ENCODE results near the gene COX4I1. TPM values are rescaled to one million over a fixed set of nuclear protein-coding genes. Genes with fewer than 3 reads are reported as not detected.
A peak's percentile ranks its signal among the peaks of the same experiment; 100 is the strongest.

COX4I1 gene
- total RNA-seq, 4 donors from 2014 or later: 635 to 1,115 (median 865) TPM

- TF ChIP-seq POLR2A (IDR thresholded peaks at IDR 0.05) (no peak), POLR2AphosphoS5 (IDR thresholded peaks at IDR 0.05) (no peak), EP300 (IDR thresholded peaks at IDR 0.05; ENCODE audit: low read depth) (no peak), CTCF (IDR thresholded peaks at IDR 0.05) (no peak)
- peak; percentile 53 for DNase-seq
- Histone ChIP-seq H3K4me1 (peaks cover 0 to 9% (median 6%) of the 10 kb centered on the region in 4 donors), H3K27ac (peak overlapping the region in 2 of 4 donors; percentile 11 to 37), H3K4me3 (no peak overlapping the region), H3K27me3 (no peaks in the 10 kb centered on the region), H3K9me3 (no peaks in the 10 kb centered on the region), H3K36me3 (peaks cover 0 to 29% (median 14%) of the 10 kb centered on the region in 4 donors)
- in situ Hi-C loops (cut with MboI; ENCODE audit: low pct_ligation_motif_present in 1 of 4, low pct_unique_long_range_greater_than_20kb in 1 of 4, low sequenced_read_pairs in 3 of 4): no loop called here
- intact Hi-C loops (cut with DNase I; ENCODE audit: low total_unique reads): no loop called here
- WGBS, 2 donors (ENCODE audit: low coverage in 1 of 2): 61% methylated on average over 12 of the region's 16 CpGs; no CpG with 5 or more reads in 1 of the 2 donors
These were observed 17.7 kb upstream of the COX4I1 start for GRCh38 chr16:85781695-85782370.

- Histone ChIP-seq H3K4me1 (peaks cover 0 to 9% (median 6%) of the 10 kb centered on the region in 4 donors), H3K27me3 (no peaks in the 10 kb centered on the region), H3K9me3 (no peaks in the 10 kb centered on the region), H3K27ac (peak overlapping the region in 2 of 4 donors; percentile 11 to 37), H3K4me3 (no peak overlapping the region), H3K36me3 (peaks cover 0 to 30% (median 14%) of the 10 kb centered on the region in 4 donors)
- 64 to 78% methylated on average over 3 to 6 of the region's 6 CpGs for WGBS, 2 donors (ENCODE audit: low coverage in 1 of 2)
- TF ChIP-seq EP300 (IDR thresholded peaks at IDR 0.05; ENCODE audit: low read depth): no peak
- TF ChIP-seq POLR2AphosphoS5 (IDR thresholded peaks at IDR 0.05): no peak
- no peak for TF ChIP-seq CTCF (IDR thresholded peaks at IDR 0.05)
- TF ChIP-seq POLR2A (IDR thresholded peaks at IDR 0.05): no peak
- no peak for DNase-seq
- in situ Hi-C loops (cut with MboI; ENCODE audit: low pct_ligation_motif_present in 1 of 4, low pct_unique_long_range_greater_than_20kb in 1 of 4, low sequenced_read_pairs in 3 of 4) (no loop called here), intact Hi-C loops (cut with DNase I; ENCODE audit: low total_unique reads) (no loop called here)
These were observed 17.0 kb upstream of the COX4I1 start for GRCh38 chr16:85782451-85782850.

- in situ Hi-C loops (cut with MboI; ENCODE audit: low pct_ligation_motif_present in 1 of 4, low pct_unique_long_range_greater_than_20kb in 1 of 4, low sequenced_read_pairs in 3 of 4): no loop called here
- WGBS, 2 donors (ENCODE audit: low coverage in 1 of 2): 93 to 100% methylated on average over 1 to 8 of the region's 8 CpGs
- Histone ChIP-seq H3K4me3 (no peak overlapping the region), H3K36me3 (peaks cover 0 to 34% (median 16%) of the 10 kb centered on the region in 4 donors), H3K4me1 (peaks cover 0 to 9% (median 6%) of the 10 kb centered on the region in 4 donors), H3K9me3 (no peaks in the 10 kb centered on the region), H3K27ac (no peak overlapping the region), H3K27me3 (no peaks in the 10 kb centered on the region)
- intact Hi-C loops (cut with DNase I; ENCODE audit: low total_unique reads): no loop called here
- TF ChIP-seq EP300 (IDR thresholded peaks at IDR 0.05; ENCODE audit: low read depth): no peak
- TF ChIP-seq POLR2AphosphoS5 (IDR thresholded peaks at IDR 0.05): no peak
- DNase-seq: no peak
These were observed 16.1 kb upstream of the COX4I1 start for GRCh38 chr16:85783441-85783840.

GRCh38 chr16:85784813-85785212, 14.7 kb upstream of the COX4I1 start:
- H3K4me1 ChIP-seq: peaks cover 0 to 9% (median 6%) of the 10 kb centered on the region in 4 donors
- no peak for DNase-seq
- WGBS, 2 donors (ENCODE audit: low coverage in 1 of 2): 83 to 98% methylated on average over 1 to 2 of the region's 2 CpGs
- H3K4me3 ChIP-seq: no peak overlapping the region
- TF ChIP-seq POLR2A (IDR thresholded peaks at IDR 0.05): no peak
- no peak for TF ChIP-seq CTCF (IDR thresholded peaks at IDR 0.05)
- no peak for TF ChIP-seq POLR2AphosphoS5 (IDR thresholded peaks at IDR 0.05)
- TF ChIP-seq EP300 (IDR thresholded peaks at IDR 0.05; ENCODE audit: low read depth): no peak
- intact Hi-C loops (cut with DNase I; ENCODE audit: low total_unique reads): no loop called here
- H3K36me3 ChIP-seq: peaks cover 0 to 22% (median 9%) of the 10 kb centered on the region in 4 donors
- H3K9me3 ChIP-seq: no peaks in the 10 kb centered on the region
- H3K27me3 ChIP-seq: no peaks in the 10 kb centered on the region
- in situ Hi-C loops (cut with MboI; ENCODE audit: low pct_ligation_motif_present in 1 of 4, low pct_unique_long_range_greater_than_20kb in 1 of 4, low sequenced_read_pairs in 3 of 4): no loop called here
- H3K27ac ChIP-seq: no peak overlapping the region
